ENCODE results near the gene BNIP5.
A peak's percentile ranks its signal among the peaks of the same experiment; 100 is the strongest.

Gene BNIP5

GRCh38 chr6:36301781-36302180 lies 34.9 kb downstream of the BNIP5 start:
- DNase-seq (ENCODE audit: low read depth), result no peak
- no peak overlapping the region for H3K4me3 ChIP-seq (ENCODE audit: control insufficient read depth, low read depth, low read length)
- TF ChIP-seq CTCF (IDR thresholded peaks at IDR 0.05; ENCODE audit: control insufficient read depth, insufficient read depth, low read depth, low read length, missing control alignments), result no peak

DNA sequence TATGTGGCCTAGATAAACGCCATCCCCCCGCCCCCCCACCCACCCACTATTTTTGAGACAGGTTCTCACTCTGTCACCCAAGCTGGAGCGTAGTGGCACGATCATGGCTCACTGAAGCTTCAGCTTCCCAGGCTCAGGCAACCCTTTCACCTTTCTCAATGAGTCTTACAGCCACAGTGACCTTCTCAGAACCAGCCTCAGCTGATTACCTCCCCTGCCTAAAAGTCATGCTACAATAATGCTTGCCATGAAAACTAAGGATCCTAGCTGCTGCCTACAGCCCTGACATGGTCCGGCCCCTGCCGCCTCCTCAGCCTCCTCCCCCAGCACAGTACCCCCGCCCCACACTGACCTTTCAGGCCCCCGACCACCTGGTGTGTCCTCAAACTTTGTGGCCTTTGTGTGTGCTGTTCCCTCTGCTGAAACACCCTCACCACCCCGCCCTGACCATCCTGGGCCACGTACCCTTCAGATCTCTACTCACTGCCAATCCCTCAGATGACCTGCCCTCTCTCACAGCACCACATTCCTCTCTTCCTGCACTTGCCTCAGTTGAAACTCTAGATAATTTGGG lies 35.5 kb downstream of the BNIP5 start:
- no peak overlapping the region for H3K4me3 ChIP-seq (ENCODE audit: control insufficient read depth, low read depth, low read length)
- no peak for DNase-seq (ENCODE audit: low read depth)
- no peak for TF ChIP-seq CTCF (IDR thresholded peaks at IDR 0.05; ENCODE audit: control insufficient read depth, insufficient read depth, low read depth, low read length, missing control alignments)

DNA sequence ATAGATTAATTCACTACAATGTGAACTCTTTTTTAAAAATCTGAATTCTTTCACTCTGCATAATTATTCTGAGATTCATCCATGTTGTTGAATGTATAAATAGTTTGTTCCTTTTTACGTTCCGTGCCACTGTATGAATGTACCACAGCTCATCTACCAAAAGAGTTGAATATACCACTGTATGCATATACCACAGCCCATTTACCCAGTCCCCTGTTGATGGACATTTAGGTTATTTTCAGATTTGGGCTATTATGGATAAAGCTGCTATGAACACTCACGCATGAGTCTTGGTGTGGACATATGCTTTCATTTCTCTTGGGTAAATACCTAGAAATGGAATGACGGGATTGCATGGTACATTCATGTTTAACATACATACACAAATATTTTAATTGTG lies 38.7 kb downstream of the BNIP5 start:
- no peak overlapping the region for H3K4me3 ChIP-seq (ENCODE audit: control insufficient read depth, low read depth, low read length)
- DNase-seq (ENCODE audit: low read depth), result no peak
- no peak for TF ChIP-seq CTCF (IDR thresholded peaks at IDR 0.05; ENCODE audit: control insufficient read depth, insufficient read depth, low read depth, low read length, missing control alignments)

- no peak overlapping the region for H3K4me3 ChIP-seq (ENCODE audit: control insufficient read depth, low read depth, low read length)
- TF ChIP-seq CTCF (IDR thresholded peaks at IDR 0.05; ENCODE audit: control insufficient read depth, insufficient read depth, low read depth, low read length, missing control alignments), result no peak
- no peak for DNase-seq (ENCODE audit: low read depth)
These were observed 39.2 kb downstream of the BNIP5 start for GRCh38 chr6:36297511-36297910.

DNA sequence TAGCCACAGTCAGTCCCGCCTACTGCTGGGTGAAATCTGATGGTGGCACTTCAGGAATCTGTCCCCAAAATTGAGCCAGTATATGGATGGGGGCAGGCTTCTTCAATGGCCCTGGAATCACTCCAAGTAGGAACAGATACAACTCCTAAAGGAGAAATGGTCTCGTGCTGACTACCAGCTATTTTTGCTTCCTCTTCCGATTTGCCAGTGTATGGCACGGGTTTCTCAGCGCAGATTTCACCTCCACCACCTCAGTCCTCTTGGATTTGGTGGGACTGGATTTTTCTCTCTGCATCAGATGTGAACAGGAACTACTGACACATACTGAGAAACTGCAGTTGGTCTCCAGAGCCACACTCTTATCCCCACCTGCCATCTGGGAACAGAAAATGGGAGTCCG lies 39.6 kb downstream of the BNIP5 start:
- no peak overlapping the region for H3K4me3 ChIP-seq (ENCODE audit: control insufficient read depth, low read depth, low read length)
- no peak for TF ChIP-seq CTCF (IDR thresholded peaks at IDR 0.05; ENCODE audit: control insufficient read depth, insufficient read depth, low read depth, low read length, missing control alignments)
- no peak for DNase-seq (ENCODE audit: low read depth)

- H3K4me3 ChIP-seq (ENCODE audit: control insufficient read depth, low read depth, low read length), result no peak overlapping the region
- no peak for TF ChIP-seq CTCF (IDR thresholded peaks at IDR 0.05; ENCODE audit: control insufficient read depth, insufficient read depth, low read depth, low read length, missing control alignments)
- peak; percentile 57 for DNase-seq (ENCODE audit: low read depth)
These were observed 40.4 kb downstream of the BNIP5 start for GRCh38 chr6:36296240-36296639.

DNA sequence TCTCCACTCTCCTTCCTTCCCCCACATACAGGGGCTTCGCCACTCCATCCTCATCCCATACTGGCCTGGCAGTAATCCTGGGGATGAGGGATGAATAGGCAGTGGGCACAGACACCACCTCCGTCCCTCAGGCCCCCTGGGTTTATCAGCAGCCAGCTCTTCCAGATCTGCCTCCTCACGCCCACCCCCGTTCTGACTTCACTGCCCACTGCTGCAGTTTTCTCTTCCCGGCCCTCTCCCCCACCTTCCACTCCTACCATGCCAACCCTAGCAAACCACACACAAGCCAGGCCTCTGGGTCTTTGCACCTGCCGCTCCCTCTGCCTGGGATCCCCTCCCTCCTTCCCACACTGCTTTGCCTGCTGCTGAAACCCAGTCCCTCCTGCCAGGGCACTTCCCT lies 44.5 kb downstream of the BNIP5 start:
- no peak overlapping the region for H3K4me3 ChIP-seq (ENCODE audit: control insufficient read depth, low read depth, low read length)
- no peak for DNase-seq (ENCODE audit: low read depth)
- no peak for TF ChIP-seq CTCF (IDR thresholded peaks at IDR 0.05; ENCODE audit: control insufficient read depth, insufficient read depth, low read depth, low read length, missing control alignments)
